H9 (cell line): ENCODE data around the gene RALGAPA1. TPM values are rescaled to one million over a fixed set of nuclear protein-coding genes. Genes with fewer than 3 reads are reported as not detected.

Source experiments
- DNase-seq: peaks from one replicate; pipeline ENCODE4 v3.0.0-alpha.2; 2017
- H2AFZ ChIP-seq: one replicate; pipeline ENCODE4 v1.6.1; 2013; ENCODE audit warnings: mild to moderate bottlenecking, low read length, control low read depth, moderate library complexity
- H2AK5ac ChIP-seq: 2 replicates; pipeline ENCODE4 v1.6.1; 2013; ENCODE audit warnings: low read length, control low read depth, mixed read lengths; ENCODE audit not compliant: insufficient read length
- H2BK120ac ChIP-seq: one replicate; pipeline ENCODE4 v1.6.1; 2013; ENCODE audit warnings: low read depth, mild to moderate bottlenecking, low read length, control low read depth, inconsistent platforms; ENCODE audit not compliant: poor library complexity, severe bottlenecking
- H2BK12ac ChIP-seq: 2 replicates; pipeline ENCODE4 v1.6.1; 2013; ENCODE audit warnings: low read length, control low read depth, mixed read lengths, low read depth; ENCODE audit not compliant: insufficient read length
- H2BK15ac ChIP-seq: 2 replicates; pipeline ENCODE4 v1.6.1; 2013; ENCODE audit warnings: low read depth, low read length, control low read depth
- H2BK20ac ChIP-seq: one replicate; pipeline ENCODE4 v1.6.1; 2013; ENCODE audit warnings: low read depth, mild to moderate bottlenecking, low read length, control low read depth, inconsistent platforms; ENCODE audit not compliant: poor library complexity, severe bottlenecking
- H2BK5ac ChIP-seq: 2 replicates; pipeline ENCODE4 v1.6.1; 2013; ENCODE audit warnings: low read length, control low read depth, mixed read lengths; ENCODE audit not compliant: insufficient read length
- H3K14ac ChIP-seq: 2 replicates; pipeline ENCODE4 v1.6.1; 2013; ENCODE audit warnings: low read length, control low read depth; ENCODE audit not compliant: insufficient read depth
- H3K18ac ChIP-seq: 2 replicates; pipeline ENCODE4 v1.6.1; 2013; ENCODE audit warnings: low read depth, mild to moderate bottlenecking, mixed read lengths, low read length, control low read depth; ENCODE audit not compliant: insufficient read length
- H3K23ac ChIP-seq: 2 replicates; pipeline ENCODE4 v1.6.1; 2013; ENCODE audit warnings: low read length, control low read depth, mixed read lengths, low read depth; ENCODE audit not compliant: insufficient read length
- H3K23me2 ChIP-seq: 2 replicates; pipeline ENCODE4 v1.6.1; 2013; ENCODE audit warnings: low read depth, mild to moderate bottlenecking, mixed read lengths, low read length, control low read depth; ENCODE audit not compliant: insufficient read length, poor library complexity, severe bottlenecking
- H3K27ac ChIP-seq: 2 replicates; pipeline ENCODE4 v1.5.1; 2013; ENCODE audit warnings: low read length, control low read depth, mixed read lengths, low read depth; ENCODE audit not compliant: insufficient read length
- H3K27me3 ChIP-seq: 2 replicates; pipeline ENCODE4 v1.6.1; 2013; ENCODE audit warnings: low read length, control low read depth, inconsistent platforms; ENCODE audit not compliant: insufficient read depth
- H3K4ac ChIP-seq: 2 replicates; pipeline ENCODE4 v1.6.1; 2013; ENCODE audit warnings: low read depth, mild to moderate bottlenecking, control low read depth, inconsistent platforms, low read length, moderate library complexity
- H3K4me1 ChIP-seq: 2 replicates; pipeline ENCODE4 v1.6.1; 2013; ENCODE audit warnings: low read length, control low read depth, inconsistent platforms; ENCODE audit not compliant: insufficient read depth
- H3K4me2 ChIP-seq: 2 replicates; pipeline ENCODE4 v1.6.1; 2013; ENCODE audit warnings: low read length, control low read depth, mixed read lengths; ENCODE audit not compliant: insufficient read length, insufficient read depth
- H3K56ac ChIP-seq: 2 replicates; pipeline ENCODE4 v1.6.1; 2013; ENCODE audit warnings: low read depth, mild to moderate bottlenecking, mixed read lengths, low read length, control low read depth; ENCODE audit not compliant: insufficient read length
- H3K79me1 ChIP-seq: 2 replicates; pipeline ENCODE4 v1.6.1; 2013; ENCODE audit warnings: low read depth, mild to moderate bottlenecking, moderate library complexity, low read length, control low read depth, inconsistent platforms; ENCODE audit not compliant: insufficient read depth, poor library complexity, severe bottlenecking
- H3K79me2 ChIP-seq: 2 replicates; pipeline ENCODE4 v1.6.1; 2013; ENCODE audit warnings: low read length, control low read depth, inconsistent platforms; ENCODE audit not compliant: insufficient read depth
- H3K9ac ChIP-seq: 2 replicates; pipeline ENCODE4 v1.6.1; 2013; ENCODE audit warnings: low read length, control low read depth, mixed read lengths; ENCODE audit not compliant: insufficient read length; ENCODE audit errors: extremely low read depth
- H3K9me3 ChIP-seq: one replicate; pipeline ENCODE4 v1.6.1; 2013; ENCODE audit warnings: low read depth, low read length, inconsistent platforms; ENCODE audit not compliant: control insufficient read depth
- H3T11ph ChIP-seq: one replicate; pipeline ENCODE4 v1.6.1; 2013; ENCODE audit warnings: mild to moderate bottlenecking, low read length, control low read depth, inconsistent platforms
- H4K20me1 ChIP-seq: one replicate; pipeline ENCODE4 v1.6.1; 2013; ENCODE audit not compliant: control insufficient read depth, insufficient read length, insufficient read depth
- H4K5ac ChIP-seq: 2 replicates; pipeline ENCODE4 v1.6.1; 2013; ENCODE audit warnings: low read depth, mild to moderate bottlenecking, mixed read lengths, low read length, control low read depth; ENCODE audit not compliant: insufficient read length
- H4K8ac ChIP-seq: replicated peaks from 2 replicates; pipeline ENCODE4 v1.6.1; 2013; ENCODE audit warnings: low read length, control low read depth, mixed read lengths, low read depth; ENCODE audit not compliant: insufficient read length
- H4K91ac ChIP-seq: 2 replicates; pipeline ENCODE4 v1.6.1; 2013; ENCODE audit warnings: low read depth, mild to moderate bottlenecking, moderate library complexity, mixed read lengths, low read length, control low read depth; ENCODE audit not compliant: insufficient read length
- H3K27ac Mint-ChIP-seq, 3 experiments: 2 replicates in 2 of 3; 3 replicates in 1 of 3; pipeline ENCODE4 v1.8.0; 2020 to 2021; ENCODE audit warnings: mixed read lengths in 3 of 3, mild to moderate bottlenecking in 1 of 3, moderate library complexity in 1 of 3
- H3K27me3 Mint-ChIP-seq: 2 replicates; pipeline ENCODE4 v1.8.0; 2021; ENCODE audit warnings: low read depth, mild to moderate bottlenecking, moderate library complexity, mixed read lengths
- H3K36me3 Mint-ChIP-seq, 3 experiments: 2 replicates in 2 of 3; 3 replicates in 1 of 3; pipeline ENCODE4 v1.8.0; 2020 to 2021; ENCODE audit warnings: low read depth in 3 of 3, mixed read lengths in 3 of 3; ENCODE audit not compliant: insufficient read depth in 1 of 3
- H3K4me1 Mint-ChIP-seq, 2 experiments: 2 replicates each; pipeline ENCODE4 v1.8.0; 2020; ENCODE audit warnings: mixed read lengths in 2 of 2
- H3K4me3 Mint-ChIP-seq, 2 experiments: 2 replicates in 1 of 2; 3 replicates in 1 of 2; pipeline ENCODE4 v1.8.0; 2020 to 2021; ENCODE audit warnings: mild to moderate bottlenecking in 2 of 2, mixed read lengths in 2 of 2, moderate library complexity in 1 of 2
- H3K9me3 Mint-ChIP-seq, 2 experiments: 2 replicates in 1 of 2; 3 replicates in 1 of 2; pipeline ENCODE4 v1.8.0; 2020; ENCODE audit warnings: mild to moderate bottlenecking in 2 of 2, mixed read lengths in 2 of 2, moderate library complexity in 1 of 2
- WGBS: extraction: QIAGEN DNeasy Blood & Tissue Kit; methylation state at CpG from one replicate; pipeline ENCODE4 v1.1.7; 2013; ENCODE audit warnings: missing lambda C conversion rate, low lambda C conversion rate, mixed read lengths; ENCODE audit not compliant: insufficient read length; ENCODE audit errors: extremely low coverage; 5-methylcytosine and 5-hydroxymethylcytosine counted together
- total RNA-seq: library from RNA; stranded (reverse); gene quantifications from 2 replicates; pipeline ENCODE4 v1.2.1, GENCODE V29; 2021
- TF ChIP-seq, protein P1 (sequence below): fragments of 200-600 bp; sonication (generic); conservative IDR thresholded peaks from 3 replicates; pipeline ENCODE4 v1.8.0; 2021; ENCODE audit warnings: antibody characterized with exemption, mild to moderate bottlenecking

The RALGAPA1 gene
- total RNA-seq, 1 experiment from 2014 or later = 29.8 TPM

DNA sequence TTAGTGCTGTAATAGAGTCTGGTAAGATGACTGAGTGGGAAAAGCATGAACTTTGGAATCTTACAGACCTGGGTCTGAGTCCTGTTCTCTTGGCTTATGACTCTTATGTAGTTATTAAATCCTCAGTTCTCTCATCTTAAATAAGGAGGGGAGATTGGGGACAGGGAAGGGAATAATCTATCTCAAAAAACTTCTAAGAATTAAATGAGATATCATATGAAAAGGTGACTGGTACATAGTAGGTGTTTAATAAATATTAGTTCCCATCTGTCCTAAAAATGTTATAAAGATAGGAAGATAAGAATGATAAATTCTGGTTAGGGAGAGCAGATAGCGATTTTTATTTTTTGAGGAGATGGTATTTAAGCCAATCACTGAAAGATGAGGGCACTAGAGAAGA lies 156.1 kb downstream of the RALGAPA1 start:
- Mint-ChIP-seq H3K36me3 (no peaks in the 10 kb centered on the region), H3K9me3 (no peaks in the 10 kb centered on the region), H3K27ac (no peak overlapping the region), H3K27me3 (no peaks in the 10 kb centered on the region), H3K4me3 (no peak overlapping the region), H3K4me1 (no peaks in the 10 kb centered on the region)
- Histone ChIP-seq H3K4me1 (no peaks in the 10 kb centered on the region), H4K8ac (no peak overlapping the region), H3K27me3 (no peaks in the 10 kb centered on the region), H2BK12ac (no peak overlapping the region), H3K79me1 (no peaks in the 10 kb centered on the region), H3K23me2 (no peaks in the 10 kb centered on the region), H2BK5ac (no peak overlapping the region), H3K4me2 (no peak overlapping the region), H2AFZ (no peak overlapping the region), H2AK5ac (no peak overlapping the region), H4K5ac (no peak overlapping the region), H3K4ac (no peak overlapping the region), H3K9ac (no peak overlapping the region), H3K27ac (no peak overlapping the region), H2BK120ac (no peak overlapping the region), H3K56ac (no peak overlapping the region), H3K18ac (no peak overlapping the region), H3T11ph (no peak overlapping the region), H2BK15ac (no peak overlapping the region), H3K23ac (no peak overlapping the region), H4K20me1 (no peaks in the 10 kb centered on the region), H2BK20ac (no peak overlapping the region), H3K14ac (no peak overlapping the region), H3K79me2 (no peaks in the 10 kb centered on the region), H4K91ac (no peak overlapping the region), H3K9me3 (no peaks in the 10 kb centered on the region)
- DNase-seq = no peak
- TF ChIP-seq, protein P1, sequence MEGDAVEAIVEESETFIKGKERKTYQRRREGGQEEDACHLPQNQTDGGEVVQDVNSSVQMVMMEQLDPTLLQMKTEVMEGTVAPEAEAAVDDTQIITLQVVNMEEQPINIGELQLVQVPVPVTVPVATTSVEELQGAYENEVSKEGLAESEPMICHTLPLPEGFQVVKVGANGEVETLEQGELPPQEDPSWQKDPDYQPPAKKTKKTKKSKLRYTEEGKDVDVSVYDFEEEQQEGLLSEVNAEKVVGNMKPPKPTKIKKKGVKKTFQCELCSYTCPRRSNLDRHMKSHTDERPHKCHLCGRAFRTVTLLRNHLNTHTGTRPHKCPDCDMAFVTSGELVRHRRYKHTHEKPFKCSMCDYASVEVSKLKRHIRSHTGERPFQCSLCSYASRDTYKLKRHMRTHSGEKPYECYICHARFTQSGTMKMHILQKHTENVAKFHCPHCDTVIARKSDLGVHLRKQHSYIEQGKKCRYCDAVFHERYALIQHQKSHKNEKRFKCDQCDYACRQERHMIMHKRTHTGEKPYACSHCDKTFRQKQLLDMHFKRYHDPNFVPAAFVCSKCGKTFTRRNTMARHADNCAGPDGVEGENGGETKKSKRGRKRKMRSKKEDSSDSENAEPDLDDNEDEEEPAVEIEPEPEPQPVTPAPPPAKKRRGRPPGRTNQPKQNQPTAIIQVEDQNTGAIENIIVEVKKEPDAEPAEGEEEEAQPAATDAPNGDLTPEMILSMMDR = no peak
- no CpG with 5 or more reads among the region's 1 CpG for WGBS
